HEK293T (cell line): ENCODE results near the gene BCL7A.

Source experiments
- BHLHE40 ChIP-seq: fragments of 450-650 bp; IDR thresholded peaks from 2 replicates; pipeline ENCODE4 v1.6.1; 2016; ENCODE audit warnings: mild to moderate bottlenecking, moderate library complexity, borderline replicate concordance
- CTBP1 ChIP-seq: fragments of 450-650 bp; IDR thresholded peaks from 2 replicates; pipeline ENCODE4 v1.6.1; 2016; ENCODE audit warnings: borderline replicate concordance
- ELF4 ChIP-seq: fragments of 450-650 bp; IDR thresholded peaks from 2 replicates; pipeline ENCODE4 v1.6.1; 2017; ENCODE audit warnings: antibody characterized with exemption
- FOXK2 ChIP-seq: fragments of 450-650 bp; IDR thresholded peaks from 2 replicates; pipeline ENCODE4 v1.6.1; 2016; ENCODE audit warnings: mild to moderate bottlenecking
- FOXM1 ChIP-seq: fragments of 450-650 bp; IDR thresholded peaks from 2 replicates; pipeline ENCODE4 v1.6.1; 2017; ENCODE audit warnings: mild to moderate bottlenecking, borderline replicate concordance
- HDGF ChIP-seq: fragments of 450-650 bp; IDR thresholded peaks from 2 replicates; pipeline ENCODE4 v1.6.1; 2017; ENCODE audit warnings: antibody characterized with exemption, borderline replicate concordance
- L3MBTL2 ChIP-seq: fragments of 450-650 bp; conservative IDR thresholded peaks from 2 replicates; pipeline ENCODE4 v1.6.1; 2016; ENCODE audit warnings: mild to moderate bottlenecking
- SP1 ChIP-seq: fragments of 450-650 bp; IDR thresholded peaks from 2 replicates; pipeline ENCODE4 v1.6.1; 2017

- TF ChIP-seq ELF4 (no peak), HDGF (no peak), FOXK2 (no peak), L3MBTL2 (no peak), FOXM1 (no peak), CTBP1 (no peak), BHLHE40 (no peak), SP1 (no peak)
Observed at GRCh38 chr12:122049827-122050226, 28.1 kb downstream of the BCL7A start.
